Caco-2 (cell line): ENCODE measurements around the gene NDUFA12. TPM values are rescaled to one million over a fixed set of nuclear protein-coding genes. Genes with fewer than 3 reads are reported as not detected.

ENCODE experiments used
- BruUV-seq: library from RNA; stranded (reverse); fragments of 400-500 nt; replicated peaks from 2 replicates; lab custom pipeline; 2021; lab: Mats Ljungman, UMichigan
- CTCF ChIA-PET: fragments of 300-600 bp; sonication (Branson Sonifier 250); formaldehyde crosslinking; loops from one replicate; lab custom pipeline; 2022; ENCODE audit warnings: antibody characterized with exemption; lab: Charles Lee
- POLR2A ChIA-PET: fragments of 300-600 bp; sonication (Branson Sonifier 250); formaldehyde crosslinking; loops from one replicate; lab custom pipeline; 2022; ENCODE audit warnings: antibody characterized with exemption; lab: Charles Lee
- DNase-seq, 2 experiments: peaks; one replicate each; pipeline versions ENCODE4 v3.0.0 to v3.0.0-alpha.2; 2020 to 2022
- H3K27me3 ChIP-seq: replicated peaks from 2 replicates; pipeline ENCODE4 v1.6.0; 2011; ENCODE audit warnings: low read length; ENCODE audit not compliant: control insufficient read depth, insufficient read depth
- H3K36me3 ChIP-seq: 2 replicates; pipeline ENCODE4 v1.5.1; 2011; ENCODE audit warnings: low read length; ENCODE audit not compliant: control insufficient read depth, insufficient read depth
- H3K4me1 ChIP-seq: fragments of 250-450 bp; sonication (Bioruptor Pico); 2 replicates; pipeline ENCODE4 v1.5.1; 2020; ENCODE audit warnings: mild to moderate bottlenecking
- H3K4me3 ChIP-seq: 2 replicates; pipeline ENCODE4 v1.5.1; 2011; ENCODE audit warnings: low read depth, mild to moderate bottlenecking, control low read depth, low read length
- H3K9me3 ChIP-seq: fragments of 250-450 bp; sonication (Bioruptor Pico); 2 replicates; pipeline ENCODE4 v1.5.1; 2020; ENCODE audit warnings: mild to moderate bottlenecking, moderate library complexity
- H3K27ac Mint-ChIP-seq: one replicate; pipeline ENCODE4 v1.8.0; 2022; ENCODE audit warnings: mixed read lengths; ENCODE audit not compliant: unreplicated experiment
- H3K27me3 Mint-ChIP-seq: one replicate; pipeline ENCODE4 v1.8.0; 2022; ENCODE audit warnings: mixed read lengths; ENCODE audit not compliant: insufficient read depth, unreplicated experiment
- H3K36me3 Mint-ChIP-seq: one replicate; pipeline ENCODE4 v1.8.0; 2022; ENCODE audit warnings: mild to moderate bottlenecking, mixed read lengths; ENCODE audit not compliant: insufficient read depth, unreplicated experiment
- H3K4me1 Mint-ChIP-seq: one replicate; pipeline ENCODE4 v1.8.0; 2022; ENCODE audit warnings: low read depth, mixed read lengths; ENCODE audit not compliant: unreplicated experiment
- H3K4me3 Mint-ChIP-seq: one replicate; pipeline ENCODE4 v1.8.0; 2022; ENCODE audit warnings: mild to moderate bottlenecking, moderate library complexity, mixed read lengths; ENCODE audit not compliant: unreplicated experiment
- H3K9me3 Mint-ChIP-seq: one replicate; pipeline ENCODE4 v1.8.0; 2022; ENCODE audit warnings: mixed read lengths; ENCODE audit not compliant: unreplicated experiment
- CTCF ChIP-seq, 2 experiments: fragments of 200-600 bp in 1 of 2; IDR thresholded peaks; 1 replicate in 1 of 2; 2 replicates in 1 of 2; pipeline versions ENCODE4 v1.5.1 to v1.8.0; 2011 to 2022; ENCODE audit warnings: antibody characterized with exemption in 1 of 2, control low read depth in 1 of 2, inconsistent platforms in 1 of 2, low read depth in 1 of 2, low read length in 1 of 2, mild to moderate bottlenecking in 1 of 2, moderate library complexity in 1 of 2; ENCODE audit not compliant: insufficient read depth in 1 of 2, severe bottlenecking in 1 of 2, unreplicated experiment in 1 of 2
- intact Hi-C: fragments of 100-400 bp; cut with micrococcal nuclease; formaldehyde crosslinking; loops from one replicate; pipeline ENCODE4 v1.10.0; 2022; ENCODE audit not compliant: unreplicated experiment
- total RNA-seq: library from RNA; stranded (reverse); gene quantifications from 2 replicates; pipeline ENCODE4 v1.2.3, GENCODE V29; 2022

The NDUFA12 gene
- total RNA-seq, 1 experiment from 2014 or later: 131 TPM

- no peaks in the 10 kb centered on the region for H3K27me3 ChIP-seq
- DNase-seq: no peak
- no peak overlapping the region for H3K4me3 Mint-ChIP-seq
- intact Hi-C loops: no loop called here
- H3K27ac Mint-ChIP-seq: no peak overlapping the region
- H3K9me3 ChIP-seq: no peaks in the 10 kb centered on the region
- no peaks in the 10 kb centered on the region for H3K4me1 ChIP-seq
- no peaks in the 10 kb centered on the region for H3K4me1 Mint-ChIP-seq
- no peak overlapping the region for H3K4me3 ChIP-seq
- POLR2A ChIA-PET: no interaction called here
- H3K36me3 ChIP-seq: no peaks in the 10 kb centered on the region
- no peaks in the 10 kb centered on the region for H3K9me3 Mint-ChIP-seq
- H3K27me3 Mint-ChIP-seq: no peaks in the 10 kb centered on the region
- no TSS peak for BruUV-seq
- peaks cover 7% of the 10 kb centered on the region for H3K36me3 Mint-ChIP-seq
- no peak for TF ChIP-seq CTCF (IDR thresholded peaks at IDR 0.05; ENCODE audit: insufficient read depth in 1 of 2, low read depth in 1 of 2, low read length in 1 of 2, severe bottlenecking in 1 of 2, unreplicated experiment in 1 of 2)
- CTCF ChIA-PET: no interaction called here
Observed at GRCh38 chr12:94979941-94980340, 23.6 kb downstream of the NDUFA12 start.

- no peaks in the 10 kb centered on the region for H3K9me3 ChIP-seq
- TF ChIP-seq CTCF (IDR thresholded peaks at IDR 0.05; ENCODE audit: insufficient read depth in 1 of 2, low read depth in 1 of 2, low read length in 1 of 2, severe bottlenecking in 1 of 2, unreplicated experiment in 1 of 2): no peak
- intact Hi-C loops: no loop called here
- BruUV-seq: no TSS peak
- H3K36me3 Mint-ChIP-seq: no peaks in the 10 kb centered on the region
- no peak overlapping the region for H3K4me3 Mint-ChIP-seq
- no peaks in the 10 kb centered on the region for H3K27me3 ChIP-seq
- H3K4me3 ChIP-seq: no peak overlapping the region
- H3K4me1 Mint-ChIP-seq: no peaks in the 10 kb centered on the region
- ChIA-PET POLR2A (no interaction called here), CTCF (no interaction called here)
- H3K27me3 Mint-ChIP-seq: no peaks in the 10 kb centered on the region
- H3K27ac Mint-ChIP-seq: no peak overlapping the region
- no peak for DNase-seq
- H3K4me1 ChIP-seq: no peaks in the 10 kb centered on the region
- no peaks in the 10 kb centered on the region for H3K9me3 Mint-ChIP-seq
- no peaks in the 10 kb centered on the region for H3K36me3 ChIP-seq
Observed at GRCh38 chr12:94977766-94978468, 25.6 kb downstream of the NDUFA12 start.

GRCh38 chr12:94973221-94973620, 30.3 kb downstream of the NDUFA12 start:
- DNase-seq: no peak
- H3K36me3 ChIP-seq: no peaks in the 10 kb centered on the region
- intact Hi-C loops: no loop called here
- ChIA-PET CTCF (interaction anchor here (0.6 kb wide), 1 partner anchor 59 kb away, joined by 3 read pairs; no protein-coding TSS in a partner anchor), POLR2A (interaction anchor here (0.7 kb wide), 1 partner anchor 31 kb away, joined by 3 read pairs; no protein-coding TSS in a partner anchor)
- BruUV-seq: no TSS peak
- Mint-ChIP-seq H3K4me1 (no peaks in the 10 kb centered on the region), H3K36me3 (no peaks in the 10 kb centered on the region), H3K27ac (no peak overlapping the region), H3K4me3 (no peak overlapping the region), H3K9me3 (no peaks in the 10 kb centered on the region), H3K27me3 (no peaks in the 10 kb centered on the region)
- H3K4me3 ChIP-seq: no peak overlapping the region
- no peaks in the 10 kb centered on the region for H3K4me1 ChIP-seq
- H3K27me3 ChIP-seq: no peaks in the 10 kb centered on the region
- TF ChIP-seq CTCF (IDR thresholded peaks at IDR 0.05; ENCODE audit: insufficient read depth in 1 of 2, low read depth in 1 of 2, low read length in 1 of 2, severe bottlenecking in 1 of 2, unreplicated experiment in 1 of 2): no peak
- no peaks in the 10 kb centered on the region for H3K9me3 ChIP-seq
